ENCODE data around the gene PDCD5. TPM values are rescaled to one million over a fixed set of nuclear protein-coding genes. Genes with fewer than 3 reads are reported as not detected.

The PDCD5 gene
- total RNA-seq, 1 experiment from 2014 or later, result 118 TPM

- Mint-ChIP-seq H3K27me3 (ENCODE audit: low read depth) (no peaks in the 10 kb centered on the region), H3K27ac (peak overlapping the region in 1 of 3 experiments; percentile 73; a peak in 1 of 7 replicates)
- H4K5ac ChIP-seq (ENCODE audit: insufficient read length, low read depth, low read length), result no peak overlapping the region
Measured at GRCh38 chr19:32555786-32556185, 25.2 kb upstream of the PDCD5 start.

More at GRCh38 chr19:32555786-32556185, 25.2 kb upstream of the PDCD5 start:
- H3K4me1 Mint-ChIP-seq, result no peaks in the 10 kb centered on the region; a peak in 1 of 4 replicates
- Histone ChIP-seq H2BK15ac (ENCODE audit: low read depth, low read length) (no peak overlapping the region), H2AK5ac (ENCODE audit: insufficient read length, low read length) (no peak overlapping the region), H3K79me1 (ENCODE audit: insufficient read depth, low read depth, low read length, poor library complexity, severe bottlenecking) (no peaks in the 10 kb centered on the region), H2AFZ (ENCODE audit: low read length) (no peak overlapping the region), H3K18ac (ENCODE audit: insufficient read length, low read depth, low read length) (no peak overlapping the region), H4K91ac (ENCODE audit: insufficient read length, low read depth, low read length) (no peak overlapping the region), H3K4ac (ENCODE audit: low read depth, low read length) (no peak overlapping the region), H3K79me2 (ENCODE audit: insufficient read depth, low read length) (no peaks in the 10 kb centered on the region), H2BK12ac (ENCODE audit: insufficient read length, low read depth, low read length) (no peak overlapping the region), H3K23me2 (ENCODE audit: insufficient read length, low read depth, low read length, poor library complexity, severe bottlenecking) (no peaks in the 10 kb centered on the region), H3K27me3 (ENCODE audit: insufficient read depth, low read length) (no peaks in the 10 kb centered on the region), H2BK120ac (ENCODE audit: low read depth, low read length, poor library complexity, severe bottlenecking) (no peak overlapping the region), H2BK20ac (ENCODE audit: low read depth, low read length, poor library complexity, severe bottlenecking) (no peak overlapping the region), H3K9ac (ENCODE audit: extremely low read depth, insufficient read length, low read length) (no peak overlapping the region), H2BK5ac (ENCODE audit: insufficient read length, low read length) (no peak overlapping the region), H3K14ac (ENCODE audit: insufficient read depth, low read length) (no peak overlapping the region), H3K56ac (ENCODE audit: insufficient read length, low read depth, low read length) (no peak overlapping the region), H3K23ac (ENCODE audit: insufficient read length, low read depth, low read length) (no peak overlapping the region), H3K27ac (ENCODE audit: insufficient read length, low read depth, low read length) (no peak overlapping the region), H3K4me1 (ENCODE audit: insufficient read depth, low read length) (no peaks in the 10 kb centered on the region), H4K20me1 (ENCODE audit: control insufficient read depth, insufficient read depth, insufficient read length) (no peaks in the 10 kb centered on the region), H3K4me2 (ENCODE audit: insufficient read depth, insufficient read length, low read length) (no peak overlapping the region), H3T11ph (ENCODE audit: low read length) (no peak overlapping the region), H3K9me3 (ENCODE audit: control insufficient read depth, low read depth, low read length) (no peaks in the 10 kb centered on the region), H4K8ac (replicated peaks; ENCODE audit: insufficient read length, low read depth, low read length) (no peak overlapping the region)
- no CpG with 5 or more reads among the region's 1 CpG for WGBS (ENCODE audit: extremely low coverage, insufficient read length, low lambda C conversion rate)
- no peak overlapping the region; a peak in 1 of 5 replicates for H3K4me3 Mint-ChIP-seq
- no peak for DNase-seq
- no peak for TF ChIP-seq CTCF (conservative IDR thresholded peaks at IDR 0.05)
- no peaks in the 10 kb centered on the region for H3K9me3 Mint-ChIP-seq
- no peaks in the 10 kb centered on the region for H3K36me3 Mint-ChIP-seq (ENCODE audit: insufficient read depth in 1 of 3, low read depth in 3 of 3)
